HG03159 (cell line): ENCODE data around the gene HLA-DRA.

Experiments used
- ATAC-seq: cut with Tn5 transposase; IDR thresholded peaks from one replicate; pipeline ENCODE4 v1.9.1; 2021; ENCODE audit warnings: mild to moderate bottlenecking, moderate library complexity; ENCODE audit not compliant: unreplicated experiment

The HLA-DRA gene

DNA sequence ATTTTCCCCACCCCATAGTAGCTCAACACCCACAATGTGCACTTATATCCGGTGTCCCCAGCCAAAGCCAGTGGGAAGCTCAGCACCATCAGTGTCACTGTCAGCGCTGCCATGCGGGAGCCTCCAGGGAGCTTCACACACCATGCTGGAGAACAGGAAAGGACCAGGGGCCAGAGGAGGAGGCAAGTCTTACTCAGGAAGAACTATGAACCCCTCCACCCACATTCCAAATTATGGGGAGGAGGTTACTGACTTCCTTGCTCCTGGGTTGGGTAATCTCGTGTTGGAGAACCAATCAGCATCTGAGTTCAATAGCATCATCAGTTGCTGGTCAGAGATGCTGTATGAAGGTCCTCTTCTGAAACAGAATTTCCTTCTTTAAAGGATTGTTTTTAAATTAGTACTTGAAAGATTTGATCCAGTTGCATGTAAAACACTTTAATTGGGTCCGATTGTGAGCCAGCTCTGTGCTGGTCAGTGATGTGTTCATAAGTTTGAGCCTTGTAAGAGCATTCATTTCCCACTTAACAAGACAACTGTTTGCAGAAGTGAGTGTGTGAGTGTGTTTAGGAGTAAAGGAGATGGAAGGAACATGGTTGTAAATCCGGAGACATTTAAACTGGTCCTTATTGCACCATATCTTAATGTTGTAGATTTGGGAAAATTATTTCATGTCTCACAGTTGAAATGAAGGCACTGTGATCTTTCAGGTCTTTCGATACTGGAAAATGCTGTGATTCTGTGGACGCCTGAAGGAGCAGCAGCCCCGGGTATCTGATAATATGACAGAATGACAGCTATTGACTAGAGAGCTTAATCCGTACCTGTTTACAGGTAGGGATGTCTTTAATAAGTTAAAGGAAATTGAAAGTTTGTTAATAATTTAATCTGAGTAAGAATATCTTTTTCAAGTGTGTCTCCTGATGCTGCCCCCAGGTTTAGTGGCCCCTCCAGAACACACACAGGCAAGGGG lies 34.0 kb downstream of the HLA-DRA start:
- peak; percentile 91 for ATAC-seq

DNA sequence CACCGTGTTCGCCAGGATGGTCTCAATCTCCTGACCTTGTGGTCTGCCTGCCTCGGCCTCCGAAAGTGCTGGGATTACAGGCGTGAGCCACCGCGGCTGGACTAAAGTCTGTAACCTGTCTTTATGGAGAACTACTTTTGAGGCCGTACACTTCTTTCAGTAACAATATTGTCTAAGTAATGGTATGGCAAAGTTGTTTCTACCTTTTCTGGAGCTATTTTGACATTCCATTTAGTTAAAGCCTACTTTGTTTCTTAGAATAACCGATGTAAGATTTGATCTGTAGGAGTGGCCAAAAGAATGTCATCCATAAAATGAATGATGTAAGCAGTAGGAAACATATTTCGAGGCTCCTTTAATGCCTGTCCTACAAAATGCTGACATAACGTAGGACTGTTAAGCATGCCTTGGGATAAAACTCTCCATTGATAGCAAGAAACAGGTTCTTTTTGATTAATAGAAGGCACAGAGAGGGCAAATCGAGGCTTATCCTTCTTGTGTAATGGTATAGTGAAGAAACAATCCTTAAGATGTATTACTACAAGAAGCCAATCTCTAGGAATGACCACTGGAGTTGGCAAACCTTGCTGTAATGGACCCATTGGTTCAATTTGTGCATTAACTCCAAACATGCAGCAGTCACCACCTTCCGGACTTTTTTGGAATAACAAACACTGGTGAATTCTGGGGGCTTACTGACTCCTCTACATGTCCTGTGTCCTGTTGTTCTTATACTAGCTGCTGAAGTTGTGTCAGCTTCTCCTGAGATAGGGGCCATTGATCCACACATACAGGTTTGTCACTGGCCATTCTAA lies 35.9 kb downstream of the HLA-DRA start:
- no peak for ATAC-seq

- ATAC-seq, result no peak
Observed at GRCh38 chr6:32483968-32484613, 44.4 kb downstream of the HLA-DRA start.

DNA sequence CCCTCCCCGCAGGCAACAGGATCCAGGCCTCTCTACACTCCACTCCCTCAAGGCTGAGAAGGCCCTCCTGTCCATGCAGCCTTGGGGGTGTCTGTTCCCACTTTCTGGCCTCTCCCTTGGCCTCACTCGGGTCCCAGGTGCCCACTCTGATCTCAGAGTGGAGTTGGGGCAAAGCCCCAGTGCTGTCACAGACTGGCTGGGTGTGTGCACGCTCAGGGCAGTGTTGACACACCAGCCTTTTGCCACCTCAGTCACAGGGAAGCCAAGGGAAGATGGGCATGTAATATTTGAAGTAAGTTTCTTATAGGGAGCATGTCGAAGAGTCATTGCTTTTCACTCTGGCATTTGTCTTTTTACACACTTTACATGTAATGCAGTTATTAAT lies 44.9 kb downstream of the HLA-DRA start:
- ATAC-seq, result no peak

- ATAC-seq, result no peak
Observed at GRCh38 chr6:32488083-32488482, 48.4 kb downstream of the HLA-DRA start.

DNA sequence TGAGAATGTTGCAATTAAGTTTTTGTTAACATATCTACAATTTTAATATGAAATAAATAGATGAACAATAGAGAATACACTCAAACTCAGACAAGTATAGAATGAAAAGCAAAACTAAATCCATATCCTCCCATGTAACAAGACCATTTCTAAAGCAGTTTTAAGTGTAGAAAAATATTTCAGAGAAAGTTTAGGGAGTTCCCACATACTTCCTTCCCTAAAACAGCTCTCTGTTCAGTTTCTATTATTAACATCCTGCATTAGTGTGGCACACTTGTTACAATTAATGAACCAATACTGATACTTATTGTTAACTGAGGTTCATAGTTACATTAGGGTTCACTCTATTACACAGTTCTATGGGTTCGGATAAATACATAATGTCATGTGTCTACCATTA lies 52.0 kb downstream of the HLA-DRA start:
- ATAC-seq, result no peak

DNA sequence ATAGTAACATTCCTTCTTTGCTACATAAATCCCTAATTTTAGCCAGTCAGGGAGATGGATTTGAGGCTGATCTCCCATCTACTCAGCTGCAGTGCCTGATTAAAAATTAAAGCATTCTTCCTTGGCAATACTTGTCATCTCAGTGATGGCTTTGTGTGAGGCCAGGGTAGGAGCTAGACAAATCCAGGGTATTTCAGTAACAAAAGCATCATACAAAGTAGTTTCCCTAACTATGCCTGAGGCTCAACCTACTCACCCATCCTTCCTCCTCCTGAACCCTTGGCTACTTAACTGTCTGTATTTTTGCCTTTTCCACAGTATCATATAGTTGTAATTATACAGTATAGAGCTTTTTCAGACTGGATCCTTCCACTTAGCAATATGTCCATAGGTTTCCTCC lies 52.7 kb downstream of the HLA-DRA start:
- ATAC-seq, result no peak
